Left ventricle myocardium inferior (tissue), 1 donor: ENCODE results near the gene PROS1. TPM values are rescaled to one million over a fixed set of nuclear protein-coding genes. Genes with fewer than 3 reads are reported as not detected.
"Not testable (repeated sequence)": the region's sequence is repeated elsewhere in the genome, so short reads cannot be mapped to it uniquely, and the experiment has no call there.

Source experiments
- DNase-seq: peaks from one replicate; pipeline ENCODE4 v3.0.0-alpha.2; 2020
- H3K27ac ChIP-seq: fragments of 200-600 bp; replicated peaks from 2 replicates; pipeline ENCODE4 v1.8.0; 2021
- H3K27me3 ChIP-seq: fragments of 200-600 bp; 2 replicates; pipeline ENCODE4 v1.8.0; 2021; ENCODE audit warnings: low read depth
- H3K36me3 ChIP-seq: fragments of 200-600 bp; 2 replicates; pipeline ENCODE4 v1.8.0; 2021
- H3K4me1 ChIP-seq: fragments of 200-600 bp; 2 replicates; pipeline ENCODE4 v1.8.0; 2021
- H3K4me3 ChIP-seq: fragments of 200-600 bp; 2 replicates; pipeline ENCODE4 v1.8.0; 2021; ENCODE audit warnings: mild to moderate bottlenecking, moderate library complexity
- H3K9me3 ChIP-seq: fragments of 200-600 bp; replicated peaks from 2 replicates; pipeline ENCODE4 v1.8.0; 2021
- CTCF ChIP-seq: fragments of 200-600 bp; IDR thresholded peaks from 2 replicates; pipeline ENCODE4 v1.8.0; 2021; ENCODE audit warnings: antibody characterized with exemption, mild to moderate bottlenecking, borderline replicate concordance
- intact Hi-C: fragments of 100-400 bp; cut with micrococcal nuclease; formaldehyde crosslinking; loops from one replicate; pipeline ENCODE4 v1.11.0; 2022
- total RNA-seq: library from RNA; stranded (reverse); fragmentation: NEBNext Ultra II Directional; extraction: Animal tissue kit (Norgen Biotek cat#: 25700); gene quantifications from one replicate; pipeline ENCODE4 v1.2.1, GENCODE V29; 2021
- donor health status: DM: no; HTN: yes; CAD: no; lungs with severe emphysema.

PROS1 gene
- total RNA-seq, 1 donor from 2014 or later = 48.3 TPM

- no peak for TF ChIP-seq CTCF
- no peaks in the 10 kb centered on the region for H3K9me3 ChIP-seq
- no peak for DNase-seq
- H3K27ac ChIP-seq = no peak overlapping the region
- intact Hi-C loops = no loop called here
- H3K4me1 ChIP-seq = no peaks in the 10 kb centered on the region
- no peak overlapping the region for H3K4me3 ChIP-seq
- H3K36me3 ChIP-seq = no peaks in the 10 kb centered on the region
- no peaks in the 10 kb centered on the region for H3K27me3 ChIP-seq
Measured at GRCh38 chr3:93861017-93861416, 112.7 kb downstream of the PROS1 start.

- intact Hi-C loops = no loop called here
- Histone ChIP-seq H3K4me3 (no peak overlapping the region), H3K27me3 (no peaks in the 10 kb centered on the region), H3K36me3 (no peaks in the 10 kb centered on the region), H3K27ac (no peak overlapping the region), H3K4me1 (no peaks in the 10 kb centered on the region), H3K9me3 (peaks cover 10% of the 10 kb centered on the region)
- no peak for DNase-seq
- TF ChIP-seq CTCF = no peak
Measured at GRCh38 chr3:93855401-93855800, 118.3 kb downstream of the PROS1 start.

GRCh38 chr3:93852228-93852627 is 121.5 kb downstream of the PROS1 start:
- H3K4me1 ChIP-seq, H3K27me3 ChIP-seq, H3K4me3 ChIP-seq, H3K27ac ChIP-seq, DNase-seq, H3K36me3 ChIP-seq, intact Hi-C loops: not testable (repeated sequence)
- peaks cover 18% of the 10 kb centered on the region for H3K9me3 ChIP-seq

DNA sequence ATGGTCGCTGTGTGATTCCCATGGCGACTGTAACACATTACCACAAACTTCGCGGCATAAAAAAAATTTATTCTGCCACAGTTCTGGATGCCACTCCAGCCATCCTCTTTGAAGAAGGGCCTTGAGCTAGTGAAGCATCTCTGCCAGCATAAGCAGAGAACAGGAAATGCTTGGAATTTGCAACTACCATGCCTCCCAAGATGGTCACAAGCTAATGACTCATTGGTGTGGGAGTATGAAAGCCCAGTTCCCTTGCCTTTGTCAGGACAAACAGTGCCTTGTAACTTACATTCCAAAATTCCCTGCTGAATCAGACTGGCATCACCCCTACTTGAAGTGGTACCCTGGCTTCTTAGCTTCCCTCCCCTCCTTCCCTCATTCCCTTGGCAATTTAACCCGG is 129.7 kb downstream of the PROS1 start:
- no peak overlapping the region for H3K27ac ChIP-seq
- no peaks in the 10 kb centered on the region for H3K27me3 ChIP-seq
- peaks cover 8% of the 10 kb centered on the region for H3K9me3 ChIP-seq
- H3K36me3 ChIP-seq = no peaks in the 10 kb centered on the region
- peaks cover 3% of the 10 kb centered on the region for H3K4me1 ChIP-seq
- no peak for TF ChIP-seq CTCF
- intact Hi-C loops = no loop called here
- DNase-seq = no peak
- no peak overlapping the region for H3K4me3 ChIP-seq

- intact Hi-C loops, H3K4me3 ChIP-seq, DNase-seq, H3K9me3 ChIP-seq, H3K4me1 ChIP-seq, H3K36me3 ChIP-seq, H3K27me3 ChIP-seq, H3K27ac ChIP-seq: not testable (repeated sequence)
Measured at GRCh38 chr3:93839193-93839592, 134.5 kb downstream of the PROS1 start.

Other genes with a start within 250 kb of the PROS1 start
- 5.6 TPM for gene ARL13B, start 6.3 kb upstream of the PROS1 start, total RNA-seq
- gene STX19, start 54.7 kb upstream of the PROS1 start, total RNA-seq = not detected
- gene DHFR2, start 89.0 kb upstream of the PROS1 start, total RNA-seq = 3.9 TPM
- gene NSUN3, start 89.2 kb upstream of the PROS1 start, total RNA-seq = 5.9 TPM